H1 (cell line): ENCODE measurements around the gene IL36A. TPM values are rescaled to one million over a fixed set of nuclear protein-coding genes. Genes with fewer than 3 reads are reported as not detected.

Experiments
- CTCF ChIA-PET: fragments of 300-600 bp; sonication (Branson Sonifier 250); formaldehyde crosslinking; loops from one replicate; lab custom pipeline; 2021; ENCODE audit not compliant: partially characterized antibody; lab: Charles Lee
- POLR2A ChIA-PET: fragments of 300-600 bp; sonication (Branson Sonifier 250); formaldehyde crosslinking; loops from one replicate; lab custom pipeline; 2021; ENCODE audit warnings: inconsistent platforms; ENCODE audit not compliant: partially characterized antibody; lab: Charles Lee
- DNase-seq, 2 experiments: peaks; one replicate each; pipeline versions ENCODE4 v3.0.0 to v3.0.0-alpha.2; 2010 to 2022; ENCODE audit warnings: low spot score in 2 of 2, low read depth in 1 of 2, mixed read lengths in 1 of 2
- FAIRE-seq: peaks from 2 replicates; lab custom pipeline; 2011; peaks lifted over from hg19 to GRCh38; lab: Jason Lieb, UNC
- H2AFZ ChIP-seq: 2 replicates; pipeline ENCODE4 v1.8.1; 2012; ENCODE audit warnings: low read length, inconsistent platforms
- H2AK5ac ChIP-seq: 2 replicates; pipeline ENCODE4 v1.6.1; 2013; ENCODE audit warnings: low read depth, low read length
- H2BK120ac ChIP-seq: replicated peaks from 2 replicates; pipeline ENCODE3; 2013; ENCODE audit warnings: low read depth, low read length, inconsistent platforms
- H2BK12ac ChIP-seq: 2 replicates; pipeline ENCODE4 v1.6.1; 2013; ENCODE audit warnings: low read depth, low read length
- H2BK15ac ChIP-seq: 2 replicates; pipeline ENCODE4 v1.6.1; 2013; ENCODE audit warnings: low read length
- H2BK20ac ChIP-seq: 2 replicates; pipeline ENCODE4 v1.6.1; 2013; ENCODE audit warnings: low read length
- H2BK5ac ChIP-seq: 2 replicates; pipeline ENCODE4 v1.6.1; 2013; ENCODE audit warnings: low read depth, low read length
- H3K14ac ChIP-seq: 2 replicates; pipeline ENCODE4 v1.6.1; 2013; ENCODE audit warnings: inconsistent platforms; ENCODE audit not compliant: insufficient read length
- H3K18ac ChIP-seq: 2 replicates; pipeline ENCODE4 v1.6.1; 2013; ENCODE audit warnings: low read length; ENCODE audit errors: extremely low read depth
- H3K23ac ChIP-seq: 2 replicates; pipeline ENCODE4 v1.6.1; 2013; ENCODE audit warnings: inconsistent platforms; ENCODE audit not compliant: insufficient read length
- H3K23me2 ChIP-seq: 2 replicates; pipeline ENCODE4 v1.6.1; 2013; ENCODE audit warnings: low read depth, low read length
- H3K27ac ChIP-seq: 2 replicates; pipeline ENCODE4 v1.6.1; 2011; ENCODE audit warnings: low read depth, low read length, inconsistent platforms
- H3K27me3 ChIP-seq, 4 experiments: replicated peaks in 1 of 4; 1 replicate in 1 of 4; 2 replicates in 3 of 4; pipeline versions ENCODE4 v1.6.1 to v1.8.1; 2011 to 2013; ENCODE audit warnings: low read length in 3 of 4, mild to moderate bottlenecking in 3 of 4, inconsistent platforms in 2 of 4, mixed read lengths in 2 of 4, moderate library complexity in 1 of 4; ENCODE audit not compliant: control insufficient read depth in 3 of 4, insufficient read depth in 3 of 4; ENCODE audit errors: extremely low read depth in 1 of 4
- H3K36me3 ChIP-seq, 4 experiments: 2 replicates each; pipeline versions ENCODE4 v1.6.1 to v1.8.1; 2011 to 2013; ENCODE audit warnings: mild to moderate bottlenecking in 4 of 4, low read length in 3 of 4, moderate library complexity in 2 of 4, control low read depth in 1 of 4, inconsistent platforms in 1 of 4; ENCODE audit not compliant: insufficient read depth in 4 of 4, control insufficient read depth in 2 of 4
- H3K4ac ChIP-seq: replicated peaks from 2 replicates; pipeline ENCODE3; 2013; ENCODE audit warnings: low read length, low read depth, mixed read lengths, inconsistent platforms; ENCODE audit not compliant: insufficient read length
- H3K4me1 ChIP-seq, 4 experiments: replicated peaks in 1 of 4; 1 replicate in 1 of 4; 2 replicates in 3 of 4; pipeline versions ENCODE4 v1.6.1 to v1.8.1; 2011 to 2013; ENCODE audit warnings: low read length in 3 of 4, inconsistent platforms in 2 of 4, mixed read lengths in 1 of 4; ENCODE audit not compliant: insufficient read depth in 4 of 4, control insufficient read depth in 3 of 4
- H3K4me2 ChIP-seq, 2 experiments: 2 replicates each; pipeline versions ENCODE4 v1.6.1 to v1.8.1; 2011 to 2013; ENCODE audit warnings: low read depth in 2 of 2, low read length in 2 of 2, control low read depth in 1 of 2, inconsistent platforms in 1 of 2, mild to moderate bottlenecking in 1 of 2; ENCODE audit not compliant: insufficient read depth in 1 of 2
- H3K4me3 ChIP-seq, 4 experiments: fragments of 200-600, 300-600 bp in 1 of 4; sonication (generic), shearing (Covaris generic), sonication (Bioruptor Twin) in 1 of 4; 2 replicates each; pipeline versions ENCODE4 v1.5.1 to v1.8.1; 2011 to 2016; ENCODE audit warnings: low read length in 4 of 4, low read depth in 3 of 4, control low read depth in 2 of 4, inconsistent platforms in 2 of 4, mild to moderate bottlenecking in 2 of 4, mixed read lengths in 1 of 4, moderate library complexity in 1 of 4; ENCODE audit not compliant: insufficient read depth in 2 of 4; ENCODE audit errors: extremely low read depth in 1 of 4
- H3K56ac ChIP-seq: replicated peaks from 2 replicates; pipeline ENCODE3; 2013; ENCODE audit warnings: low read depth, mild to moderate bottlenecking, mixed read lengths, low read length, inconsistent platforms; ENCODE audit not compliant: insufficient read length
- H3K79me1 ChIP-seq: 2 replicates; pipeline ENCODE4 v1.6.1; 2013; ENCODE audit warnings: low read depth, low read length, control low read depth
- H3K79me2 ChIP-seq, 2 experiments: 2 replicates each; pipeline versions ENCODE4 v1.6.1 to v1.8.1; 2012 to 2013; ENCODE audit warnings: low read length in 2 of 2, mild to moderate bottlenecking in 2 of 2, inconsistent platforms in 1 of 2; ENCODE audit not compliant: insufficient read depth in 2 of 2, control insufficient read depth in 1 of 2
- H3K9ac ChIP-seq, 4 experiments: replicated peaks in 1 of 4; 1 replicate in 1 of 4; 2 replicates in 3 of 4; pipeline versions ENCODE4 v1.6.1 to v1.8.1; 2011 to 2013; ENCODE audit warnings: low read depth in 3 of 4, low read length in 3 of 4, control low read depth in 2 of 4, mild to moderate bottlenecking in 2 of 4, moderate library complexity in 2 of 4, inconsistent platforms in 1 of 4; ENCODE audit errors: extremely low read depth in 1 of 4
- H3K9me3 ChIP-seq, 2 experiments: 2 replicates each; pipeline versions ENCODE4 v1.6.1 to v1.8.1; 2012 to 2013; ENCODE audit warnings: mild to moderate bottlenecking in 2 of 2, moderate library complexity in 2 of 2, control low read depth in 1 of 2, inconsistent platforms in 1 of 2, low read depth in 1 of 2, low read length in 1 of 2, mixed read lengths in 1 of 2; ENCODE audit not compliant: insufficient read depth in 2 of 2
- H4K20me1 ChIP-seq, 2 experiments: replicated peaks in 1 of 2; 2 replicates each; pipeline versions ENCODE3 to v1.8.1; 2011 to 2013; ENCODE audit warnings: inconsistent platforms in 2 of 2, low read length in 2 of 2, mild to moderate bottlenecking in 1 of 2; ENCODE audit not compliant: insufficient read depth in 2 of 2, control insufficient read depth in 1 of 2
- H4K5ac ChIP-seq: 2 replicates; pipeline ENCODE4 v1.6.1; 2013; ENCODE audit warnings: low read length, low read depth, mixed read lengths, inconsistent platforms; ENCODE audit not compliant: insufficient read length
- H4K8ac ChIP-seq: 2 replicates; pipeline ENCODE4 v1.8.0; 2013; ENCODE audit warnings: mild to moderate bottlenecking, moderate library complexity, low read length, inconsistent platforms; ENCODE audit not compliant: insufficient read depth; ENCODE audit errors: extremely low read depth
- H4K91ac ChIP-seq: replicated peaks from 2 replicates; pipeline ENCODE3; 2013; ENCODE audit warnings: low read length, mixed read lengths, inconsistent platforms; ENCODE audit not compliant: insufficient read length
- BACH1 ChIP-seq: IDR thresholded peaks from 2 replicates; pipeline ENCODE4 v1.6.1; 2012; ENCODE audit warnings: low read length, improper control_type of control experiment
- CTBP2 ChIP-seq: IDR thresholded peaks from 2 replicates; pipeline ENCODE4 v1.7.0; 2011; ENCODE audit warnings: borderline replicate concordance, mild to moderate bottlenecking, moderate library complexity, mixed read lengths, low read length; ENCODE audit not compliant: insufficient read depth, insufficient read length
- JUND ChIP-seq: IDR thresholded peaks from 2 replicates; pipeline ENCODE4 v1.6.1; 2011; ENCODE audit warnings: mild to moderate bottlenecking, improper control_type of control experiment, low read length
- KDM1A ChIP-seq: fragments of 200-600, 300-600 bp; sonication (generic); IDR thresholded peaks from 2 replicates; pipeline ENCODE4 v1.7.1; 2016; ENCODE audit warnings: mild to moderate bottlenecking, low read length, borderline replicate concordance
- KDM4A ChIP-seq: IDR thresholded peaks from one replicate; pipeline ENCODE4 v1.7.1; 2012; ENCODE audit warnings: low read depth, mild to moderate bottlenecking, moderate library complexity, low read length, inconsistent platforms; ENCODE audit not compliant: severe bottlenecking
- KDM5A ChIP-seq: fragments of 200-600 bp; IDR thresholded peaks from 2 replicates; pipeline ENCODE4 v1.7.1; 2012; ENCODE audit warnings: mild to moderate bottlenecking, low read length, inconsistent platforms, mixed read lengths
- MAFK ChIP-seq: IDR thresholded peaks from 2 replicates; pipeline ENCODE4 v1.6.1; 2012; ENCODE audit warnings: low read depth, mild to moderate bottlenecking, improper control_type of control experiment, low read length
- PHF8 ChIP-seq: fragments of 200-600 bp; sonication (generic); conservative IDR thresholded peaks from 2 replicates; pipeline ENCODE4 v1.7.1; 2012; ENCODE audit warnings: low read depth, mild to moderate bottlenecking, inconsistent platforms, low read length, moderate library complexity
- POLR2A ChIP-seq, 2 experiments: IDR thresholded peaks; 1 replicate in 1 of 2; 2 replicates in 1 of 2; pipeline ENCODE4 v1.6.1; 2011; ENCODE audit warnings: low read depth in 2 of 2, low read length in 2 of 2, mild to moderate bottlenecking in 2 of 2; ENCODE audit errors: control extremely low read depth in 1 of 2
- POU5F1 ChIP-seq: IDR thresholded peaks from 2 replicates; pipeline ENCODE4 v1.6.1; 2011; ENCODE audit warnings: low read depth, mild to moderate bottlenecking, low read length, moderate library complexity
- RFX5 ChIP-seq: IDR thresholded peaks from 2 replicates; pipeline ENCODE4 v1.6.1; 2011; ENCODE audit warnings: low read depth, low read length, improper control_type of control experiment, borderline replicate concordance
- SIX5 ChIP-seq: IDR thresholded peaks from 2 replicates; pipeline ENCODE4 v1.6.1; 2011; ENCODE audit warnings: mild to moderate bottlenecking, low read depth, low read length
- TAF7 ChIP-seq: optimal IDR thresholded peaks from 2 replicates; pipeline ENCODE3; 2011; ENCODE audit warnings: low read depth, mild to moderate bottlenecking, inconsistent platforms, low read length, moderate library complexity, borderline replicate concordance
- TEAD4 ChIP-seq: IDR thresholded peaks from 2 replicates; pipeline ENCODE4 v1.6.1; 2012; ENCODE audit warnings: low read depth, low read length, inconsistent platforms, mixed read lengths
- USF2 ChIP-seq: IDR thresholded peaks from 2 replicates; pipeline ENCODE4 v1.6.1; 2011; ENCODE audit warnings: low read length, improper control_type of control experiment
- WGBS, 2 experiments: shearing (Covaris generic) in 1 of 2; methylation state at CpG; one replicate each; pipeline versions ENCODE4 v1.1.6 to v1.1.7; 2013 to 2015; ENCODE audit warnings: low lambda C conversion rate in 2 of 2, mixed read lengths in 2 of 2, inconsistent platforms in 1 of 2, low coverage in 1 of 2, missing lambda C conversion rate in 1 of 2; ENCODE audit not compliant: insufficient replicate concordance in 2 of 2, insufficient coverage in 1 of 2, insufficient read length in 1 of 2; ENCODE audit errors: extremely low coverage in 1 of 2, missing lambda C conversion rate in 1 of 2; 5-methylcytosine and 5-hydroxymethylcytosine counted together
- polyA plus RNA-seq, 7 experiments: library from polyadenylated mRNA; depleted of rRNA in 3 of 7; stranded (reverse) in 5 of 7; unstranded in 2 of 7; fragments of >200 nt in 5 of 7; fragments of 200-250 nt in 2 of 7; gene quantifications; 1 replicate in 5 of 7; 2 replicates in 1 of 7; 4 replicates in 1 of 7; pipeline versions ENCODE4 v1.2.1 to v1.2.3, GENCODE V29; 2011 to 2013; ENCODE audit warnings: missing spikeins in 2 of 7, mixed read lengths in 2 of 7
- total RNA-seq: library from RNA; stranded (reverse); fragmentation: NEBNext Ultra II Directional; extraction: Animal tissue kit (Norgen Biotek cat#: 25700); gene quantifications from 2 replicates; pipeline ENCODE4 v1.2.1, GENCODE V29; 2021

IL36A gene
- total and polyA plus RNA-seq, 2 of the 8 experiments (the other 6 are each of a cell fraction or from before 2014, with no cell fraction given): not detected

- Histone ChIP-seq H3K56ac (no peak overlapping the region), H3K79me2 (no peaks in the 10 kb centered on the region), H3K27ac (no peak overlapping the region), H2AFZ (no peak overlapping the region), H3K4me1 (no peaks in the 10 kb centered on the region), H3K79me1 (no peaks in the 10 kb centered on the region), H3K23ac (no peak overlapping the region), H3K9me3 (no peaks in the 10 kb centered on the region), H3K9ac (no peak overlapping the region), H3K23me2 (no peaks in the 10 kb centered on the region), H2BK15ac (no peak overlapping the region), H4K91ac (no peak overlapping the region), H3K14ac (no peak overlapping the region), H4K8ac (no peak overlapping the region), H3K18ac (no peak overlapping the region), H3K4ac (no peak overlapping the region), H2AK5ac (no peak overlapping the region), H2BK120ac (no peak overlapping the region), H4K20me1 (no peaks in the 10 kb centered on the region), H3K4me3 (no peak overlapping the region), H2BK20ac (no peak overlapping the region), H2BK5ac (no peak overlapping the region), H4K5ac (no peak overlapping the region), H3K27me3 (no peaks in the 10 kb centered on the region; a peak in 1 of 7 replicates), H3K36me3 (no peaks in the 10 kb centered on the region), H3K4me2 (no peak overlapping the region), H2BK12ac (no peak overlapping the region)
- FAIRE-seq: no peak
- WGBS, 2 experiments: 91% methylated on average over 3 of the region's 3 CpGs; no CpG with 5 or more reads in 1 of the 2 experiments
- ChIA-PET CTCF (interaction anchor here (1.4 kb wide), 1 partner anchor 21 kb away, joined by 5 read pairs; the partner anchor contains the start of gene IL36RN), POLR2A (no interaction called here)
- no peak for DNase-seq
- TF ChIP-seq KDM5A (no peak), SIX5 (no peak), TEAD4 (no peak), CTBP2 (no peak), USF2 (no peak), PHF8 (no peak), TAF7 (no peak), RFX5 (no peak), POU5F1 (no peak), MAFK (no peak), KDM1A (no peak), KDM4A (no peak), POLR2A (IDR thresholded peaks at IDR 0.05; ENCODE audit: control extremely low read depth in 1 of 2, low read depth in 2 of 2, low read length in 2 of 2) (no peak), JUND (no peak), BACH1 (no peak)
These were observed 33.0 kb downstream of the IL36A start for GRCh38 chr2:113038291-113038690.
